Heart right ventricle (tissue), 16 donors: ENCODE results near the gene HYAL3. TPM values are rescaled to one million over a fixed set of nuclear protein-coding genes. Genes with fewer than 3 reads are reported as not detected.
"Not testable (repeated sequence)": the region's sequence is repeated elsewhere in the genome, so short reads cannot be mapped to it uniquely, and the experiment has no call there.

Experiments used
- ATAC-seq, 8 donors: fragments of 200-7000 bp; cut with Tn5 transposase; one replicate each; pipeline ENCODE4 v1.9.1; 2020; ENCODE audit warnings: mild to moderate bottlenecking in 8 of 8, moderate library complexity in 8 of 8, moderate number of reproducible peaks in 1 of 8
- DNase-seq, 2 donors: peaks; one replicate each; pipeline ENCODE4 v3.0.0-alpha.2; 2020
- H3K27ac ChIP-seq, 10 donors: fragments of 200-600 bp; sonication (generic) in 2 of 10; one replicate each; pipeline versions ENCODE4 v1.5.0 to v1.8.0; 2020 to 2022; ENCODE audit warnings: mild to moderate bottlenecking in 3 of 10
- H3K27me3 ChIP-seq, 7 donors: fragments of 200-600 bp; one replicate each; pipeline ENCODE4 v1.8.0; 2021 to 2022; ENCODE audit warnings: mild to moderate bottlenecking in 2 of 7
- H3K36me3 ChIP-seq, 9 donors: fragments of 200-600 bp; sonication (generic) in 1 of 9; one replicate each; pipeline versions ENCODE4 v1.5.0 to v1.8.0; 2020 to 2022; ENCODE audit warnings: mild to moderate bottlenecking in 2 of 9
- H3K4me1 ChIP-seq, 9 donors: fragments of 200-600 bp; sonication (generic) in 1 of 9; one replicate each; pipeline versions ENCODE4 v1.5.0 to v1.8.0; 2020 to 2022; ENCODE audit warnings: mild to moderate bottlenecking in 4 of 9
- H3K4me3 ChIP-seq, 10 donors: fragments of 200-600 bp; sonication (generic) in 2 of 10; one replicate each; pipeline versions ENCODE4 v1.5.0 to v1.8.0; 2020 to 2022; ENCODE audit warnings: mild to moderate bottlenecking in 7 of 10, moderate library complexity in 2 of 10
- H3K9me3 ChIP-seq, 11 donors: fragments of 200-600 bp in 10 of 11; sonication (generic) in 2 of 11; one replicate each; pipeline versions ENCODE4 v1.5.0 to v1.8.0; 2013 to 2022; ENCODE audit warnings: mild to moderate bottlenecking in 2 of 11, control low read depth in 1 of 11, moderate library complexity in 1 of 11
- CTCF ChIP-seq, 9 donors: fragments of 200-600 bp; sonication (generic) in 2 of 9; IDR thresholded peaks; one replicate each; pipeline versions ENCODE4 v1.5.0 to v1.8.0; 2021 to 2022; ENCODE audit warnings: antibody characterized with exemption in 9 of 9, mild to moderate bottlenecking in 5 of 9, moderate library complexity in 1 of 9
- WGBS, 2 donors: extraction: QIAGEN DNeasy Blood & Tissue Kit; methylation state at CpG; one replicate each; pipeline ENCODE4 v1.1.7; 2013; ENCODE audit warnings: inconsistent platforms in 1 of 2; 5-methylcytosine and 5-hydroxymethylcytosine counted together
- intact Hi-C, 10 donors: fragments of 100-400 bp; cut with DNase I; formaldehyde crosslinking; loops; one replicate each; pipeline versions ENCODE4 v1.11.1 to v1.14.2; 2022
- polyA plus RNA-seq, 2 donors: library from polyadenylated mRNA; stranded (reverse); fragments of 200-250 nt; gene quantifications; one replicate each; pipeline ENCODE4 v1.2.3, GENCODE V29; 2013
- total RNA-seq, 10 donors: library from RNA; stranded (reverse); fragmentation: NEBNext Ultra II Directional in 3 of 10; extraction: Animal tissue kit (Norgen Biotek cat#: 25700) in 3 of 10; gene quantifications; one replicate each; pipeline versions ENCODE4 v1.2.1 to v1.2.4, GENCODE V29; 2021 to 2023
- donor health status: Arrhythmogenic right ventricular cardiomyopathy.
- donor health status: ischemic (EF 13 %, LVEDD 7.1; RV severe dilation, severe dysfunction).
- donor health status: healthy with polysubstance abuse.
- donor health status: DM: no; HTN: yes; CAD: no.
- donor health status: DM: no; HTN: no; CAD: no.
- donor health status: ischemic (EF 25% LVEDD 6.9; RV normal size, moderate dysfunction).
- donor health status: ischemic (EF 25% LVEDD 5.7; RV mildly dilated, moderate dysfunction).
- donor health status: healthy.
- donor health status: DM: yes; HTN: yes; CAD: no.
- donor health status: Ischemic cardiomyopathy.
- donor health status: ischemic (EF 35%, LVEDD 5.7; RV mildly dilated, moderate dysfunction).
- donor health status: nonischemic (EF 11% LVEDD 7.7; RV severe dilation, severe dysfunction).
- donor health status: DM: yes; HTN: yes; CAD: no.
- donor health status: PGD.
- donor health status: ischemic (EF 29% LVEDD 5.4; RV normal size, mild dysfunction).
- donor health status: nonischemic (EF 23%, LVEDD 6.1; RV moderate dilation, normal function).

The HYAL3 gene
- total and polyA plus RNA-seq, 12 donors = 0.80 to 3.0 (median 2.0) TPM

- Histone ChIP-seq H3K4me1 (peaks cover 61 to 100% (median 98%) of the 10 kb centered on the region in 9 donors), H3K27ac (peak overlapping the region; percentile 76 to 100 (median 94)), H3K9me3 (no peaks in the 10 kb centered on the region), H3K27me3 (no peaks in the 10 kb centered on the region), H3K36me3 (peaks cover 0 to 88% (median 11%) of the 10 kb centered on the region in 9 donors), H3K4me3 (peak overlapping the region in 3 of 10 donors; percentile 6 to 15 (median 11))
- 16 to 17% methylated on average over 3 of the region's 3 CpGs for WGBS, 2 donors
- ATAC-seq = peak in 7 of 8 donors; percentile 19 to 52 (median 45)
- intact Hi-C loops = no loop called here
- no peak for TF ChIP-seq CTCF (IDR thresholded peaks at IDR 0.05)
- peak; percentile 64 to 65 for DNase-seq
Measured at GRCh38 chr3:50248387-50248786, 50.8 kb downstream of the HYAL3 start.

DNA sequence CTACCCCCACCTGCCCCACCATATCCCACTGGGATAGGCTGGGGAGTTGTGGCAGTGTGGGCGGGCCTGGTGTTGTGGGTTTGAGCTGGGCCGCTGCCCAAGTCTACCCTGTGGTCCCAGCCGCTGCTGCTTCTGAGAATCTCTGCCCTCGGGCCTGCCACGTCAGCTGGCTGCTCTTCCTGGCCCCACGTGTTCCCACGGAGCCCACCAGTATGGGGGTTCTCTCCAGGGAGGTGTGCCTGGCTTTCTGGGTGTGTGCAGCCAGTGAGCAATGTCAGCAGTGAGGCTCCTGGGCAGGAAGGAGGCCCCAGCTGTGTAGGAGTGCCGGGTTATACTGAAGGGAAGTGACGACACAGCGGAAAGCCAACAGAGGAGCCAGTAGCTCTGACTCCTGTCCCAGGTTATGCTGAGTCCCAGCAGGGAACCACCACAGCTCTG lies 52.7 kb downstream of the HYAL3 start:
- Histone ChIP-seq H3K4me3 (peak overlapping the region; percentile 12 to 57 (median 46)), H3K27me3 (no peaks in the 10 kb centered on the region), H3K36me3 (peaks cover 0 to 73% (median 4%) of the 10 kb centered on the region in 9 donors), H3K4me1 (peaks cover 68 to 100% (median 99%) of the 10 kb centered on the region in 9 donors), H3K27ac (peak overlapping the region; percentile 83 to 100 (median 94)), H3K9me3 (no peaks in the 10 kb centered on the region)
- intact Hi-C loops = loop anchor here in 6 of 10 donors (1.0 to 2.0 kb wide), 2 partner anchors 19 to 20 kb away; no protein-coding TSS in a partner anchor
- ATAC-seq (peak; percentile 25 to 63 (median 46)), DNase-seq (peak; percentile 45 to 76)
- WGBS, 2 donors = 25 to 30% methylated on average over 10 of the region's 10 CpGs
- TF ChIP-seq CTCF (IDR thresholded peaks at IDR 0.05) = peak in 7 of 9 donors; percentile 4 to 47 (median 10)

- DNase-seq = peak; percentile 93
- Histone ChIP-seq H3K27ac (peak overlapping the region; percentile 83 to 100 (median 94)), H3K36me3 (peaks cover 0 to 70% (median 1%) of the 10 kb centered on the region in 9 donors), H3K27me3 (no peaks in the 10 kb centered on the region), H3K4me1 (peaks cover 72 to 100% (median 99%) of the 10 kb centered on the region in 9 donors), H3K9me3 (no peaks in the 10 kb centered on the region), H3K4me3 (peak overlapping the region; percentile 12 to 57 (median 46))
- WGBS, 2 donors = 2 to 3% methylated on average over 25 of the region's 25 CpGs
- intact Hi-C loops = loop anchor here in 6 of 10 donors (1.0 to 2.0 kb wide), 2 partner anchors 19 kb away; no protein-coding TSS in a partner anchor
- TF ChIP-seq CTCF (IDR thresholded peaks at IDR 0.05) = peak; percentile 97 to 99 (median 99)
- peak; percentile 77 to 88 (median 82) for ATAC-seq
Measured at GRCh38 chr3:50245831-50246516, 53.2 kb downstream of the HYAL3 start.

GRCh38 chr3:50245251-50245745 lies 53.9 kb downstream of the HYAL3 start:
- peak overlapping the region; percentile 83 to 100 (median 94) for H3K27ac ChIP-seq
- H3K9me3 ChIP-seq = no peaks in the 10 kb centered on the region
- TF ChIP-seq CTCF (IDR thresholded peaks at IDR 0.05) = no peak
- WGBS, 2 donors = 52 to 55% methylated on average over 16 of the region's 16 CpGs
- no peaks in the 10 kb centered on the region for H3K27me3 ChIP-seq
- H3K4me3 ChIP-seq = peak overlapping the region in 9 of 10 donors; percentile 31 to 57 (median 48)
- H3K4me1 ChIP-seq = peaks cover 71 to 100% (median 99%) of the 10 kb centered on the region in 9 donors
- ATAC-seq = no peak
- no peak for DNase-seq
- H3K36me3 ChIP-seq = peaks cover 0 to 63% (median 0%) of the 10 kb centered on the region in 9 donors
- intact Hi-C loops = no loop called here

- peaks cover 0 to 62% (median 0%) of the 10 kb centered on the region in 9 donors for H3K36me3 ChIP-seq
- whole genome bisulfite sequencing, 2 donors = 71 to 74% methylated on average over 6 of the region's 6 CpGs
- DNase-seq, H3K27me3 ChIP-seq, ATAC-seq, H3K9me3 ChIP-seq, intact Hi-C loops: not testable (repeated sequence)
- peak overlapping the region; percentile 83 to 100 (median 94) for H3K27ac ChIP-seq
- peak overlapping the region in 3 of 10 donors; percentile 19 to 52 (median 48) for H3K4me3 ChIP-seq
- peaks cover 72 to 100% (median 99%) of the 10 kb centered on the region in 9 donors for H3K4me1 ChIP-seq
Measured at GRCh38 chr3:50244813-50245212, 54.4 kb downstream of the HYAL3 start.
